HG03025 (cell line): ENCODE data around the gene SUPV3L1.
"Not testable (repeated sequence)": the region's sequence is repeated elsewhere in the genome, so short reads cannot be mapped to it uniquely, and the experiment has no call there.

Source experiments
- ATAC-seq: cut with Tn5 transposase; IDR thresholded peaks from one replicate; pipeline ENCODE4 v1.9.1; 2021; ENCODE audit warnings: mild to moderate bottlenecking, moderate library complexity; ENCODE audit not compliant: unreplicated experiment, low FRiP score

SUPV3L1 gene

DNA sequence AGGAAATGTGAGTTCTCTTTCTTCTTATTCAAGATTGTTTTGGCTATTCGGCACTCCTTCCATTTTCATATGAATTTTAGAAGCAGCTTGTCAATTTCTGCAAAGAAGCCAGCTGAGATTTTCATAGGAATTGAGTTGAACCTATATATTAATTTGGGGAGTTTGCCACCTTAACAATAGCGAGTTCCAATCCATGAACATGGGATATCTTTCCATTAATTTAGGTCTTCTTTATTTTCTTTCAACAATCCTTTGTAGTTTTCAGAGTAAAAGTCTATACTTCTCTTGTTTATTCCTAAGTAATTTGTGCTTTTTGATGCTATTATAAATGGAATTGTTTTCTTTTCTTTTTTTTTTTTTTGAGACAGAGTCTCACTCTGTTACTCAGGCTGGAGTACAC, 71.4 kb downstream of the SUPV3L1 start:
- not testable (repeated sequence) for ATAC-seq

DNA sequence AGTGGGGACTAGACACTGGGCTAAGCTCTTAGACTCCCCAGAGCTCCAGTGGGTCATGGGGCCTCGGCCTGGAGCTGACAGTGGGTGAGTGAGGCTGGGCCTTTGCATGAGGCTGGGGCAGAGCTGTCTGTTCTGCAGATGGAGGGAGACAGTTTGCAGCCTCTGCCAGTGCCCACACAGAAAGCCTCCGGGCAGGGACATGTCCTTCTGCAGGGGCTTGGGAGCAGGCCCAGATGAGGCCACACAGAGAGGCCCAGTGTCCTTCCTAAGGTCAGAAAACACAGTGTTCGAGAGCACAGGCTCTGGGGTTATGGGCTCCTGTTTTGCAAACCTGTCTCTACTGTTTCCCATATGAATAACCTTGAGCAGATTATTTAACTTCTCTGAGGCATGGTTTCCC, 73.1 kb downstream of the SUPV3L1 start:
- no peak for ATAC-seq

DNA sequence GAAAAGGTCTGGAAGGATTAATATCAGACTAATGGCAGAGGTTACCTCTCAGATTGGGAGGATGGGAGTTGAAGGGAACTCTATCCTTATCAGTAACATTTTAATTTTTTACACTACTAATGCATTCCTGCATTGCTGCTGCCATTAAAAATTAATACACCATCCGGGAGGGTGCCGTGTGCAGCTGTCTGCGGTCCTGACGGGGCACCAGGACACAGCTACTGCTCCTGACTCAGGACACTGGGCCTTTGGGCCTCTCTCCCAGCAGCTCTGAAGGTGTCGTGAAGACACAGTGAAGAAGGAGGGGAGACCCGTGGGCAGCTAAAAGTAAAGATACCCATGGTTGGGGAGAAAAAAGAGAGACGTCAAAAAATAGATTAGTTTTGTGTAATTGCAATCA, 74.8 kb downstream of the SUPV3L1 start:
- ATAC-seq = no peak
